ENCODE results near the gene ACTN1.

ACTN1 gene

GRCh38 chr14:69005432-69006148, 26.5 kb upstream of the ACTN1 start:
- no peaks in the 10 kb centered on the region for H3K36me3 ChIP-seq (ENCODE audit: control insufficient read depth, insufficient read depth, low read length)
- H3K4me1 ChIP-seq (ENCODE audit: control insufficient read depth, insufficient read depth, low read length), result peaks cover 8% of the 10 kb centered on the region
- H3K9me3 ChIP-seq (ENCODE audit: control insufficient read depth, insufficient read depth, low read length), result no peaks in the 10 kb centered on the region
- H3K4me3 ChIP-seq (ENCODE audit: low read depth, low read length), result no peak overlapping the region
- H3K9ac ChIP-seq (ENCODE audit: low read depth, low read length), result no peak overlapping the region
- peaks cover 2% of the 10 kb centered on the region for H3K27me3 ChIP-seq (ENCODE audit: control insufficient read depth, insufficient read depth, low read length)

- H3K4me3 ChIP-seq (ENCODE audit: low read depth, low read length), result no peak overlapping the region
- H3K36me3 ChIP-seq (ENCODE audit: control insufficient read depth, insufficient read depth, low read length), result no peaks in the 10 kb centered on the region
- H3K4me1 ChIP-seq (ENCODE audit: control insufficient read depth, insufficient read depth, low read length), result peaks cover 8% of the 10 kb centered on the region
- H3K27me3 ChIP-seq (ENCODE audit: control insufficient read depth, insufficient read depth, low read length), result peaks cover 2% of the 10 kb centered on the region
- no peaks in the 10 kb centered on the region for H3K9me3 ChIP-seq (ENCODE audit: control insufficient read depth, insufficient read depth, low read length)
- H3K9ac ChIP-seq (ENCODE audit: low read depth, low read length), result no peak overlapping the region
These were observed 25.8 kb upstream of the ACTN1 start for GRCh38 chr14:69004731-69005431.

GRCh38 chr14:69003626-69004025, 24.5 kb upstream of the ACTN1 start:
- Histone ChIP-seq H3K36me3 (ENCODE audit: control insufficient read depth, insufficient read depth, low read length) (no peaks in the 10 kb centered on the region), H3K27me3 (ENCODE audit: control insufficient read depth, insufficient read depth, low read length) (peaks cover 2% of the 10 kb centered on the region), H3K4me1 (ENCODE audit: control insufficient read depth, insufficient read depth, low read length) (peaks cover 8% of the 10 kb centered on the region), H3K9ac (ENCODE audit: low read depth, low read length) (no peak overlapping the region), H3K9me3 (ENCODE audit: control insufficient read depth, insufficient read depth, low read length) (no peaks in the 10 kb centered on the region), H3K4me3 (ENCODE audit: low read depth, low read length) (no peak overlapping the region)

GRCh38 chr14:69002069-69002468, 23.0 kb upstream of the ACTN1 start:
- H3K9me3 ChIP-seq (ENCODE audit: control insufficient read depth, insufficient read depth, low read length), result no peaks in the 10 kb centered on the region
- peaks cover 2% of the 10 kb centered on the region for H3K27me3 ChIP-seq (ENCODE audit: control insufficient read depth, insufficient read depth, low read length)
- peaks cover 10% of the 10 kb centered on the region for H3K4me1 ChIP-seq (ENCODE audit: control insufficient read depth, insufficient read depth, low read length)

GRCh38 chr14:69001375-69001774, 22.3 kb upstream of the ACTN1 start:
- Histone ChIP-seq H3K4me3 (ENCODE audit: low read depth, low read length) (no peak overlapping the region), H3K27me3 (ENCODE audit: control insufficient read depth, insufficient read depth, low read length) (no peaks in the 10 kb centered on the region), H3K9me3 (ENCODE audit: control insufficient read depth, insufficient read depth, low read length) (no peaks in the 10 kb centered on the region), H3K4me1 (ENCODE audit: control insufficient read depth, insufficient read depth, low read length) (peaks cover 10% of the 10 kb centered on the region), H3K36me3 (ENCODE audit: control insufficient read depth, insufficient read depth, low read length) (no peaks in the 10 kb centered on the region), H3K9ac (ENCODE audit: low read depth, low read length) (no peak overlapping the region)

More at GRCh38 chr14:69002069-69002468, 23.0 kb upstream of the ACTN1 start:
- H3K36me3 ChIP-seq (ENCODE audit: control insufficient read depth, insufficient read depth, low read length), result no peaks in the 10 kb centered on the region
- H3K4me3 ChIP-seq (ENCODE audit: low read depth, low read length), result no peak overlapping the region
- H3K9ac ChIP-seq (ENCODE audit: low read depth, low read length), result no peak overlapping the region

GRCh38 chr14:68998062-68998461, 19.0 kb upstream of the ACTN1 start:
- Histone ChIP-seq H3K9me3 (ENCODE audit: control insufficient read depth, insufficient read depth, low read length) (no peaks in the 10 kb centered on the region), H3K4me1 (ENCODE audit: control insufficient read depth, insufficient read depth, low read length) (peaks cover 3% of the 10 kb centered on the region), H3K27me3 (ENCODE audit: control insufficient read depth, insufficient read depth, low read length) (no peaks in the 10 kb centered on the region), H3K9ac (ENCODE audit: low read depth, low read length) (no peak overlapping the region), H3K36me3 (ENCODE audit: control insufficient read depth, insufficient read depth, low read length) (no peaks in the 10 kb centered on the region), H3K4me3 (ENCODE audit: low read depth, low read length) (no peak overlapping the region)

GRCh38 chr14:68995731-68996130, 16.6 kb upstream of the ACTN1 start:
- H3K9me3 ChIP-seq (ENCODE audit: control insufficient read depth, insufficient read depth, low read length), result no peaks in the 10 kb centered on the region

GRCh38 chr14:68994056-68994455, 15.0 kb upstream of the ACTN1 start:
- Histone ChIP-seq H3K9ac (ENCODE audit: low read depth, low read length) (no peak overlapping the region), H3K36me3 (ENCODE audit: control insufficient read depth, insufficient read depth, low read length) (no peaks in the 10 kb centered on the region), H3K4me3 (ENCODE audit: low read depth, low read length) (no peak overlapping the region), H3K4me1 (ENCODE audit: control insufficient read depth, insufficient read depth, low read length) (peaks cover 3% of the 10 kb centered on the region), H3K9me3 (ENCODE audit: control insufficient read depth, insufficient read depth, low read length) (no peaks in the 10 kb centered on the region), H3K27me3 (ENCODE audit: control insufficient read depth, insufficient read depth, low read length) (no peaks in the 10 kb centered on the region)

More at GRCh38 chr14:68995731-68996130, 16.6 kb upstream of the ACTN1 start:
- Histone ChIP-seq H3K4me1 (ENCODE audit: control insufficient read depth, insufficient read depth, low read length) (peaks cover 3% of the 10 kb centered on the region), H3K9ac (ENCODE audit: low read depth, low read length) (no peak overlapping the region), H3K27me3 (ENCODE audit: control insufficient read depth, insufficient read depth, low read length) (no peaks in the 10 kb centered on the region), H3K36me3 (ENCODE audit: control insufficient read depth, insufficient read depth, low read length) (no peaks in the 10 kb centered on the region), H3K4me3 (ENCODE audit: low read depth, low read length) (no peak overlapping the region)

- Histone ChIP-seq H3K9me3 (ENCODE audit: control insufficient read depth, insufficient read depth, low read length) (no peaks in the 10 kb centered on the region), H3K9ac (ENCODE audit: low read depth, low read length) (no peak overlapping the region), H3K4me1 (ENCODE audit: control insufficient read depth, insufficient read depth, low read length) (no peaks in the 10 kb centered on the region), H3K27me3 (ENCODE audit: control insufficient read depth, insufficient read depth, low read length) (peaks cover 2% of the 10 kb centered on the region), H3K36me3 (ENCODE audit: control insufficient read depth, insufficient read depth, low read length) (no peaks in the 10 kb centered on the region), H3K4me3 (ENCODE audit: low read depth, low read length) (no peak overlapping the region)
These were observed 8.5 kb upstream of the ACTN1 start for GRCh38 chr14:68987653-68988036.

- no peak overlapping the region for H3K4me3 ChIP-seq (ENCODE audit: low read depth, low read length)
- no peaks in the 10 kb centered on the region for H3K36me3 ChIP-seq (ENCODE audit: control insufficient read depth, insufficient read depth, low read length)
- H3K4me1 ChIP-seq (ENCODE audit: control insufficient read depth, insufficient read depth, low read length), result no peaks in the 10 kb centered on the region
- H3K9ac ChIP-seq (ENCODE audit: low read depth, low read length), result no peak overlapping the region
- H3K9me3 ChIP-seq (ENCODE audit: control insufficient read depth, insufficient read depth, low read length), result no peaks in the 10 kb centered on the region
- peaks cover 2% of the 10 kb centered on the region for H3K27me3 ChIP-seq (ENCODE audit: control insufficient read depth, insufficient read depth, low read length)
These were observed 8.0 kb upstream of the ACTN1 start for GRCh38 chr14:68986926-68987652.

GRCh38 chr14:68986225-68986624, 7.1 kb upstream of the ACTN1 start:
- Histone ChIP-seq H3K9me3 (ENCODE audit: control insufficient read depth, insufficient read depth, low read length) (no peaks in the 10 kb centered on the region), H3K27me3 (ENCODE audit: control insufficient read depth, insufficient read depth, low read length) (peaks cover 4% of the 10 kb centered on the region), H3K4me3 (ENCODE audit: low read depth, low read length) (no peak overlapping the region), H3K36me3 (ENCODE audit: control insufficient read depth, insufficient read depth, low read length) (no peaks in the 10 kb centered on the region), H3K4me1 (ENCODE audit: control insufficient read depth, insufficient read depth, low read length) (peaks cover 2% of the 10 kb centered on the region), H3K9ac (ENCODE audit: low read depth, low read length) (no peak overlapping the region)

Data from iPS-15b (cell line).